Kidney glomerular epithelial cell (primary cell): ENCODE measurements around the gene LTBP3.
"Not testable (repeated sequence)": the region's sequence is repeated elsewhere in the genome, so short reads cannot be mapped to it uniquely, and the experiment has no call there.

Experiments
- DNase-seq: peaks from one replicate; lab custom pipeline; 2025; lab: John Stamatoyannopoulos, UW

LTBP3 gene

GRCh38 chr11:65571420-65571819, 13.3 kb upstream of the LTBP3 start:
- no peak for DNase-seq

DNA sequence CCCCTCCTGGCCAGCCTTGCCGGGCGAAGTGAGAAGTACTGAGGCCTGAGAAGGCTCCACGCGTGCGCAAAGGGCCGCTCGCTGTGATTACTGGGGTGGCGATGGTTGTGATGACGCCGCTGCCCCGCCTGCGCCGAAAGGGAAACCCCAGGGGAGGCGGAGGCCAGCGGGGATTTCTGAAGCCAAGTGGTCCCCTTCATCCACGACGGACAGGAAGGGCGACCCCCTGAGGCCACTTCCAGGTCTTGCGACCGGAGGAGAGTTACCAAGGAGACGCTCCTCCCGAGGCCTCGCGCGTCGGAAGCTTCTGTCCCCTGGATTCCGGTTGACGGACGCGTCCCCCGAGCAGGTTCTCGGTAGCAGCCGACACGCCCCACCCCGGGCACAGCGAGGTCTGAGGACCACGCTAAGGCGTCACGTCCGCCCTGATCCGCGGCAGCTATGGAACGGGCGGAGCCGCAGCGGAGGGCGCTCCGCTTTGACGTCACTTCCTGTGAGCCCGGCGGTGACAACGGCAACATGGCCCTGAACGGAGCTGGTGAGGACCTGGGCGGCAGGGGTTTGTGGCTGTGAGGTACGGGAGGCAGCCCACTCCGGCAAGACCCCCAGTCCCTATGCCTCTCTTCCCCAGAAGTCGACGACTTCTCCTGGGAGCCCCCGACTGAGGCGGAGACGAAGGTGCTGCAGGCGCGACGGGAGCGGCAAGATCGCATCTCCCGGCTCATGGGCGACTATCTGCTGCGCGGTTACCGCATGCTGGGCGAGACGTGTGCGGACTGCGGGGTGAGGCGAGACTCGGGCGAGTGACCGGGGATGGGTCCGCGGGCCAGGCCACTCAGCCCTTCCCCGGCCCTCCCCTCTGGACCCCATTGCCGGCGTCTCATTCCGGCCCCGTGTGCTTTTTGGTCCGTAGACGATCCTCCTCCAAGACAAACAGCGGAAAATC, 12.1 kb upstream of the LTBP3 start, which contains the start of gene ZNRD2:
TSS of gene ZNRD2 (plus strand) at position 505 of the 946 bp plus-strand sequence. CDS start at position 520, 15 bp downstream.
- DNase-seq: no peak

GRCh38 chr11:65569164-65569972, 11.2 kb upstream of the LTBP3 start:
- DNase-seq: no peak

DNA sequence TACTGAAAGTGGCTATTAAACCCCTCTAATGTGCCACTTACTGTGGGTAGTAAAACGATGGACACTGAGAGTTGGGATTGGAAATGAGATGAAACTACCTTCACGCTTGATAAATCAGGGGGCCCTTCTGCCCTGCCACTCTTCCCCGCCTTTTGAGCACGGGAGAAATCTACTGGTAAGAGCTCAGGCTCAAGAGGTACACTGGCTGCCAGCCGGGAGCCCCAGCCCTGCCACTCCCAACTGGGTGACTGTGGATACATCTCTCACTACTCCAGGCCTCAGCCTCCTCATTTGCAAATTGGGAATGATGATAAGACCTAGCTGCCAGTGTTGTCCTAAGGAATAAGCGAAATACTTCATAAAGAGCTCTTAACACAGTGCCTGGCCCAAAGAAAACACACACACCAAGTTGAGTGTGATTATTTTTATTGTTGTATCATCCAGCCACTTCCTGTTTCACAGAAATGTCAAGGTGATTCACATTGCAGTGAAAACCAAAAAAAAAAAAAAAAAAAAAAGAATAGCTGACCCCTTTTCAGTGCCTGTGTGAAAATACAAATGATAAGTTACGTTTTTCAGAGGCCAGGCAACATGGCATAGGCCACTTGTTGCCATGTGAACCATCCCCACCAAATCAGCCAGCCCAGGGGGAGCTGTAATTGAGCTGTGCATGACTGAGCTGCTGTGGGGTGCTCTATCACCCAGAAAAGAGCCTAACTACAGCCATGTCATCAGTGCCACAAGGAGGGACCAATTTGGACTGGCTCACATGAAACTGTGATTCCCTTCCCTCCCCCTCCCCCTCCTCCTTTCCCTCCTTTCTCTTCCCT, 7.7 kb upstream of the LTBP3 start:
- DNase-seq: no peak

GRCh38 chr11:65564879-65565559, 6.9 kb upstream of the LTBP3 start:
- DNase-seq: not testable (repeated sequence)

DNA sequence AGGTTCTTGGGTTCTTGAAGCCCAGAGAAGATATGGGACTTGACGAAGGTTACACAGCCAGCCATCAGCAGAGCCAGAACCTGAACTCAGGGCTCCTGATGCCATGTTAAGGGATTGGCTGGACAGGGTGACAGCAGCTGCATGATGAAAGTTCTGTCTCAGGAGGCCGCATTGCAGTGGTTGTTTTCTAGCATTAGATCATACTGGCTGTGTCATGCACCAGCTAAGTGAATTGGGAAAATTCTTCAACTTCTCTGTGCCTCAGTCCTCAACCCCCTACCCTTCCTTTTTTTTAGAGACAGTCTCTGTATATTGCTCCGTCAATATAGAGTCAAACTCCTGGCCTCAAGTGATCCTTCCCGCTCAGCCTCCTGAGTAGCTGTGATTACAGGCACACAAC, 5.4 kb upstream of the LTBP3 start:
- DNase-seq: no peak

DNA sequence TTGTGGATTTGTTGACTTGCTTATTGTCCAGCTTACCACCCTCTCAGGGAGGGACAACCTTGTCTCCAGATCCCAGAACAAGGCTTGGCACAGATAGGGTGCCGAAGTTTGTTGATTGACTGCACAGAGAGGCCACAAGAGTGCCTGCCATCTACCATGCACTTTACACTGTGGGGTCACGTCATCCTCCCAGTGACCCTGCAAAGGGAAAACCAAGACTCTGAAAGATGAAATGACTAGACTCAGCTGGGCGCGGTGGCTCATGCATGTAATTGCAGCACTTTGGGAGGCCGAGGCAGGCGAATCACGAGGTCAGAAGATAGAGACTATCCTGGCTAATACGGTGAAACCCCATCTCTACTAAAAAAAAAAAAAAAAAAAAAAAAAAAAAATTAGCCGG, 4.6 kb upstream of the LTBP3 start:
- no peak for DNase-seq

GRCh38 chr11:65562020-65562419, 3.9 kb upstream of the LTBP3 start:
- DNase-seq: no peak

DNA sequence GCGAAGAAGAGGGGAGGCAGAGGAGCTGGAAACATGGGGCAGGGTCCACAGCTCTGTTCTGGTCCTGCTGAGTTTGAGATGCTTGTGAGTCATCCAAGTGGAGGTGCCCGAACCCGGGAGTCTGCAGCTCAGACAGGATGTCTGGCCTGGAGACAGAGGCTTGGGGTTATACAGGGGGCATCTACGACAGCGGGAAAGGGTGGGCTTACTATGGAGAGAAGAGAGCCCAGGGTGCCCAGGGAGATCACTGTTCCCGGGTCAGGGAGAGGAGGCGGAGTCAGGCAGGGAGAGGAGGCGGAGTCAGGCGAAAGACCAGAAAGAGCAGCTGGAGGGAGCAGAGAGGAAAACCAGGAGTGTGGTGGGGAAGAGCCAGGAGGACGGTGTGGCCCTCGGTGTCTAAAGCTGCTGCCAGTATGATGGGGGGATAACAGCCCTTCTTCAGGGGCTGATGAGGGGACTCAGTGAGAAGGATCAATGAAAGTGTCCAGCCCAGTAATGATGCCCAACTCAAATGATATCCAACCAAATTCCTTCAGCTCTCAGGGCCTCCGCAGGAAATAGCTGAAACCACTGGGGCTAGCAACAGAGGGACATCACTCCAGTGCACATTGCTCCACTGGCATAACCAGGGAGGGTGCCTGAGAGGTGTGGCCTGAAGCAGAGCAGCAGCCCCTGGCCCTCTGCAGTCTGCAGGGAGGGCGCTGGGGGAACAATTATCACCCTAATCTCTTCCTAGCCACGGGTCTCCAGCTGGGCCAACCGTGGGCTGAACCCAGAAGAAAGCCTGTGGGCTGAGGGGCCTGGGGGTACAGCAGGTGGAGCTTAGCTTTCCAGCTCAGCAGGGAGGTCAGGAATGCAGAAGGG, 2.6 kb upstream of the LTBP3 start:
- no peak for DNase-seq

- no peak for DNase-seq
Measured at GRCh38 chr11:65559951-65560537, 1.9 kb upstream of the LTBP3 start.

GRCh38 chr11:65559535-65559934, 1.4 kb upstream of the LTBP3 start:
- DNase-seq: no peak

DNA sequence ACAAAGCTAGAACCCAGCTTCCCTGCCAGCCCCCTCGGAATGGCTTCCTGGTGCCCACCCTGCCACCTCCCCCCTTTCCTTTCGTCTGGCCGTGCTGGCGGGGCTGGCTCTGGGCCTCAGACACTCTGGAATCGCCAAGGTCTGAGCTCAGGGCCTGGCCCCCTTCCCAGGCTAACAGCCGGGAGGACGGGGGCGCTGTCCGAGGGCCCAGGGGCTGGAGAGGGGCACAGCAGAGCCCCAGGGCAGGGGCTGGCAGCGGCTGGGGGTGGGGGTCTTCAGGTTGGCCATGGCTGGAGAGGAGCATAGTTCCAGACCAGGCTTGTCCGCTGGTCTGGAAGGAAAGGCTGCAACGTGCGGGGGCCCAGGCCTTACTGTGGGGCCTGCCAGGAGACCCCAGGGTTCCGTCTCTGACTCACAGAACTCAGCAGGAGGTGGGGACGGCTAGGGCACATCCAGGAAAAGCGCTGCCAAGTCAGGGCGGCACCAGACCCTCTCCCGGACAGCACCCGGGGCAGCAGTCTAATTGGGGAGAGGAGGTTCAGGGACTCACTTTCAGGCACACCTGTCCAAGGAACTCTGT, 861 bp upstream of the LTBP3 start:
- no peak for DNase-seq

GRCh38 chr11:65557280-65558001, 718 bp downstream of the LTBP3 start:
- no peak for DNase-seq

DNA sequence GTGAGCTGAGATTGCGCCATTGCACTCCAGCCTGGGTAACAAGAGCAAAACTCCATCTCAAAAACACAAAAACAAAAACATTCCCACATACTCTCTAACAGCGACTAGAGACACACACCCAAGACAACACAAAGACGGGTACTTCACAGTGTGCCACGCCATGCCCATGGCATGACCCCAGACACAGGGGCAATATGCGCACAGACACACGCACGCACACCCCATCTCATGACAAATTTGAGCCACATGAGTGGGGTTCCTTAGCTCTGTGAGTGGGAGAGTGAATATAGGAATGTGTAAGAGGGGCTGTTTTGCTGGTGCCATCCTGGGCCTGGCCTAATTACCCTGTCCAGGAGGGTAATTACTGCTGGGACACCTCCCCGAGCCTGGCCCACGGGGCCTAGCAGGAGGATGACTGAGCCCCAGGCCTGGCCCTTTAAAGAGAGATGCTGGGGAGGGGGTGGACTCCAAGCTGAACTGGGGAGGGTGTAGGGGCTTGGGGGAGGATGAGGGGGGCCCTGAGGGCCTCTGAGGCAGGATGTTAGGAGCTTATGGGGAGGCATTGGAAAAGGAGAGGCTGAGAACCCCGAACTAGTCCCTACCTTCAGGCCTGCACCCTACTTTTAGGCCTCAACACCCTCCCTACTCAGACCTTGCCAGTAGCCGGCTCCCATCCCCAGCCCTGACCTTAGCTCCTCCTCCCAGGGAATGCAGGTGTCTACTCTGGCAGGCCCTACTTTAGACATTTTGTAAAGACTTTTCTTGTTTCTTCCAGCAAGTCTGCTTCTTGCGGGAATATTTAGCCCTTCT, 1.5 kb downstream of the LTBP3 start:
- DNase-seq: no peak

GRCh38 chr11:65555693-65556231, 2.4 kb downstream of the LTBP3 start:
- DNase-seq: no peak

GRCh38 chr11:65554842-65555430, 3.2 kb downstream of the LTBP3 start:
- no peak for DNase-seq

- no peak for DNase-seq
Measured at GRCh38 chr11:65554057-65554818, 3.9 kb downstream of the LTBP3 start.
